ENCODE data around the gene ARHGEF17.

ARHGEF17 gene

GRCh38 chr11:73310661-73311393, 2.8 kb downstream of the ARHGEF17 start:
- in situ Hi-C loops (cut with MboI; ENCODE audit: low sequenced_read_pairs): no loop called here

- in situ Hi-C loops (cut with MboI; ENCODE audit: low sequenced_read_pairs): no loop called here
These were observed 3.4 kb downstream of the ARHGEF17 start for GRCh38 chr11:73311394-73311869.

- in situ Hi-C loops (cut with MboI; ENCODE audit: low sequenced_read_pairs): no loop called here
These were observed 4.0 kb downstream of the ARHGEF17 start for GRCh38 chr11:73312036-73312435.

- in situ Hi-C loops (cut with MboI; ENCODE audit: low sequenced_read_pairs): no loop called here
These were observed 4.8 kb downstream of the ARHGEF17 start for GRCh38 chr11:73312851-73313327.

GRCh38 chr11:73313652-73314051, 5.6 kb downstream of the ARHGEF17 start:
- in situ Hi-C loops (cut with MboI; ENCODE audit: low sequenced_read_pairs): no loop called here

- in situ Hi-C loops (cut with MboI; ENCODE audit: low sequenced_read_pairs): no loop called here
These were observed 6.3 kb downstream of the ARHGEF17 start for GRCh38 chr11:73314117-73314961.

- in situ Hi-C loops (cut with MboI; ENCODE audit: low sequenced_read_pairs): no loop called here
These were observed 7.4 kb downstream of the ARHGEF17 start for GRCh38 chr11:73315293-73316020.

- in situ Hi-C loops (cut with MboI; ENCODE audit: low sequenced_read_pairs): no loop called here
These were observed 8.3 kb downstream of the ARHGEF17 start for GRCh38 chr11:73316422-73316821.

GRCh38 chr11:73317373-73317772, 9.3 kb downstream of the ARHGEF17 start:
- in situ Hi-C loops (cut with MboI; ENCODE audit: low sequenced_read_pairs): no loop called here

- in situ Hi-C loops (cut with MboI; ENCODE audit: low sequenced_read_pairs): no loop called here
These were observed 9.7 kb downstream of the ARHGEF17 start for GRCh38 chr11:73317803-73318202.

GRCh38 chr11:73318501-73319011, 10.5 kb downstream of the ARHGEF17 start:
- in situ Hi-C loops (cut with MboI; ENCODE audit: low sequenced_read_pairs): no loop called here

- in situ Hi-C loops (cut with MboI; ENCODE audit: low sequenced_read_pairs): no loop called here
These were observed 12.9 kb downstream of the ARHGEF17 start for GRCh38 chr11:73320763-73321603.

- in situ Hi-C loops (cut with MboI; ENCODE audit: low sequenced_read_pairs): no loop called here
These were observed 13.7 kb downstream of the ARHGEF17 start for GRCh38 chr11:73321604-73322381.

- in situ Hi-C loops (cut with MboI; ENCODE audit: low sequenced_read_pairs): no loop called here
These were observed 14.6 kb downstream of the ARHGEF17 start for GRCh38 chr11:73322382-73323306.

GRCh38 chr11:73323464-73323863, 15.4 kb downstream of the ARHGEF17 start:
- in situ Hi-C loops (cut with MboI; ENCODE audit: low sequenced_read_pairs): no loop called here

GRCh38 chr11:73324116-73324515, 16.0 kb downstream of the ARHGEF17 start:
- in situ Hi-C loops (cut with MboI; ENCODE audit: low sequenced_read_pairs): no loop called here

- in situ Hi-C loops (cut with MboI; ENCODE audit: low sequenced_read_pairs): no loop called here
These were observed 16.6 kb downstream of the ARHGEF17 start for GRCh38 chr11:73324665-73325035.
